Hepatocyte (in vitro differentiated cells): ENCODE results near the gene ASTN2. TPM values are rescaled to one million over a fixed set of nuclear protein-coding genes. Genes with fewer than 3 reads are reported as not detected.

ENCODE experiments used
- DNase-seq: peaks from one replicate; pipeline ENCODE4 v3.0.0-alpha.2; 2016; ENCODE audit warnings: low spot score
- H2AFZ ChIP-seq: fragments of 200-600 bp; sonication (generic); 2 replicates; pipeline ENCODE4 v1.6.0; 2016; ENCODE audit warnings: antibody characterized with exemption, mild to moderate bottlenecking
- H3K27ac ChIP-seq: fragments of 200-600 bp; sonication (generic); 2 replicates; pipeline ENCODE4 v1.5.1; 2016; ENCODE audit warnings: mild to moderate bottlenecking
- H3K27me3 ChIP-seq: fragments of 200-600 bp; sonication (generic); 2 replicates; pipeline ENCODE4 v1.6.1; 2016
- H3K36me3 ChIP-seq: fragments of 200-600 bp; sonication (generic); replicated peaks from 2 replicates; pipeline ENCODE4 v1.5.1; 2016; ENCODE audit warnings: low read depth; ENCODE audit not compliant: insufficient read depth
- H3K4me1 ChIP-seq: fragments of 200-600 bp; sonication (generic); 2 replicates; pipeline ENCODE4 v1.5.1; 2016; ENCODE audit warnings: mild to moderate bottlenecking, moderate library complexity; ENCODE audit not compliant: insufficient read depth
- H3K4me2 ChIP-seq: fragments of 200-600 bp; sonication (generic); 2 replicates; pipeline ENCODE4 v1.6.0; 2016
- H3K4me3 ChIP-seq: fragments of 200-600 bp; sonication (generic); 2 replicates; pipeline ENCODE4 v1.5.1; 2016; ENCODE audit warnings: mild to moderate bottlenecking
- H3K79me2 ChIP-seq: fragments of 200-600 bp; sonication (generic); 2 replicates; pipeline ENCODE4 v1.6.0; 2017; ENCODE audit warnings: mild to moderate bottlenecking
- H3K9me2 ChIP-seq: fragments of 200-600 bp; sonication (generic); replicated peaks from 2 replicates; pipeline ENCODE4 v1.6.0; 2017; ENCODE audit warnings: mild to moderate bottlenecking; ENCODE audit not compliant: insufficient read depth
- H3K9me3 ChIP-seq: fragments of 200-600 bp; sonication (generic); 2 replicates; pipeline ENCODE4 v1.5.1; 2016; ENCODE audit warnings: low read depth, mild to moderate bottlenecking
- H4K20me1 ChIP-seq: fragments of 200-600 bp; sonication (generic); 2 replicates; pipeline ENCODE4 v1.6.0; 2016; ENCODE audit warnings: mild to moderate bottlenecking; ENCODE audit not compliant: insufficient read depth, poor library complexity, severe bottlenecking
- CTCF ChIP-seq: fragments of 200-600 bp; sonication (generic); IDR thresholded peaks from 2 replicates; pipeline ENCODE4 v1.5.1; 2016; ENCODE audit warnings: antibody characterized with exemption, mild to moderate bottlenecking; ENCODE audit not compliant: poor library complexity
- EZH2 ChIP-seq: fragments of 200-600 bp; sonication (generic); IDR thresholded peaks from 2 replicates; pipeline ENCODE4 v1.6.1; 2016; ENCODE audit warnings: antibody characterized with exemption, mild to moderate bottlenecking, borderline replicate concordance
- EZH2phosphoT487 ChIP-seq: fragments of 200-600 bp; sonication (generic); IDR thresholded peaks from one replicate; pipeline ENCODE4 v1.6.1; 2018; ENCODE audit warnings: antibody characterized with exemption, mild to moderate bottlenecking, low read depth, moderate library complexity; ENCODE audit not compliant: unreplicated experiment, severe bottlenecking
- WGBS: methylation state at CpG from one replicate; pipeline ENCODE4 v1.1.6; 2016; ENCODE audit warnings: low lambda C conversion rate; ENCODE audit errors: missing lambda C conversion rate; 5-methylcytosine and 5-hydroxymethylcytosine counted together
- polyA plus RNA-seq: library from polyadenylated mRNA; unstranded; fragments of >200 nt; fragmentation: Nextera tagmentation; extraction: Ambion mirVana; gene quantifications from 2 replicates; pipeline ENCODE4 v1.2.1, GENCODE V29; 2016
- total RNA-seq: library from RNA; depleted of rRNA; stranded (reverse); fragments of >200 nt; gene quantifications from 2 replicates; pipeline ENCODE4 v1.2.3, GENCODE V29; 2014

The ASTN2 gene
- total and polyA plus RNA-seq, 2 experiments from 2014 or later = 6.4 to 8.4 TPM

GRCh38 chr9:116720111-116720510 is 694.7 kb downstream of the ASTN2 start:
- no peak overlapping the region for H3K4me3 ChIP-seq
- H3K27ac ChIP-seq = no peak overlapping the region
- no peaks in the 10 kb centered on the region for H3K36me3 ChIP-seq
- H3K4me2 ChIP-seq = no peak overlapping the region
- 47% methylated on average over 2 of the region's 2 CpGs for WGBS
- H4K20me1 ChIP-seq = no peaks in the 10 kb centered on the region
- no peaks in the 10 kb centered on the region for H3K4me1 ChIP-seq
- no peaks in the 10 kb centered on the region for H3K9me2 ChIP-seq
- H3K27me3 ChIP-seq = no peaks in the 10 kb centered on the region
- TF ChIP-seq CTCF (no peak), EZH2phosphoT487 (no peak), EZH2 (no peak)
- H3K9me3 ChIP-seq = no peaks in the 10 kb centered on the region
- DNase-seq = no peak
- H3K79me2 ChIP-seq = no peaks in the 10 kb centered on the region
- H2AFZ ChIP-seq = no peak overlapping the region

- TF ChIP-seq EZH2 = no peak
- TF ChIP-seq CTCF = no peak
- no peak for TF ChIP-seq EZH2phosphoT487
- no peak for DNase-seq
- no peak overlapping the region for H3K27ac ChIP-seq
- 74% methylated on average over 4 of the region's 4 CpGs for WGBS
- H2AFZ ChIP-seq = no peak overlapping the region
- no peak overlapping the region for H3K4me3 ChIP-seq
- no peaks in the 10 kb centered on the region for H4K20me1 ChIP-seq
- no peaks in the 10 kb centered on the region for H3K9me3 ChIP-seq
- H3K36me3 ChIP-seq = no peaks in the 10 kb centered on the region
- H3K9me2 ChIP-seq = no peaks in the 10 kb centered on the region
- no peaks in the 10 kb centered on the region for H3K27me3 ChIP-seq
- H3K4me2 ChIP-seq = no peak overlapping the region
- H3K79me2 ChIP-seq = no peaks in the 10 kb centered on the region
- H3K4me1 ChIP-seq = no peaks in the 10 kb centered on the region
These were observed 696.7 kb downstream of the ASTN2 start for GRCh38 chr9:116718111-116718510.

- no peaks in the 10 kb centered on the region for H3K27me3 ChIP-seq
These were observed 697.7 kb downstream of the ASTN2 start for GRCh38 chr9:116717150-116717549.

More at GRCh38 chr9:116717150-116717549, 697.7 kb downstream of the ASTN2 start:
- no peaks in the 10 kb centered on the region for H3K9me3 ChIP-seq
- no peaks in the 10 kb centered on the region for H3K79me2 ChIP-seq
- DNase-seq = no peak
- no peak overlapping the region for H3K4me3 ChIP-seq
- WGBS = 71% methylated on average over 7 of the region's 7 CpGs
- H4K20me1 ChIP-seq = no peaks in the 10 kb centered on the region
- no peaks in the 10 kb centered on the region for H3K36me3 ChIP-seq
- H3K4me1 ChIP-seq = no peaks in the 10 kb centered on the region
- H3K4me2 ChIP-seq = no peak overlapping the region
- no peak overlapping the region for H2AFZ ChIP-seq
- no peaks in the 10 kb centered on the region for H3K9me2 ChIP-seq
- TF ChIP-seq CTCF = no peak
- TF ChIP-seq EZH2 = no peak
- no peak for TF ChIP-seq EZH2phosphoT487
- H3K27ac ChIP-seq = no peak overlapping the region
